Kidney (tissue), 14 donors: Measurements from ENCODE around the gene ZSCAN22. TPM values are rescaled to one million over a fixed set of nuclear protein-coding genes. Genes with fewer than 3 reads are reported as not detected.

ENCODE experiments used
- DNase-seq, 5 donors: peaks; one replicate each; pipeline ENCODE4 v3.0.0-alpha.2; 2013 to 2020
- FAIRE-seq: peaks from 2 replicates; lab custom pipeline; 2012; peaks lifted over from hg19 to GRCh38; lab: Jason Lieb, UNC
- H3K27ac ChIP-seq, 2 donors: one replicate each; pipeline ENCODE4 v1.7.0; 2013; ENCODE audit warnings: low read depth in 2 of 2, low read length in 2 of 2, inconsistent platforms in 1 of 2
- H3K27me3 ChIP-seq: one replicate; pipeline ENCODE4 v1.7.1; 2013; ENCODE audit warnings: low read length, inconsistent platforms; ENCODE audit not compliant: control insufficient read depth, insufficient read depth
- H3K36me3 ChIP-seq, 3 donors: one replicate each; pipeline versions ENCODE4 v1.7.0 to v1.7.1; 2013; ENCODE audit warnings: low read length in 3 of 3, control low read depth in 1 of 3, inconsistent platforms in 1 of 3; ENCODE audit not compliant: insufficient read depth in 3 of 3, control insufficient read depth in 2 of 3
- H3K4me1 ChIP-seq, 3 donors: one replicate each; pipeline versions ENCODE4 v1.7.0 to v1.7.1; 2013; ENCODE audit warnings: low read length in 3 of 3, inconsistent platforms in 1 of 3, low read depth in 1 of 3; ENCODE audit not compliant: control insufficient read depth in 2 of 3, insufficient read depth in 2 of 3
- H3K4me3 ChIP-seq, 3 donors: one replicate each; pipeline versions ENCODE4 v1.7.0 to v1.8.1; 2013; ENCODE audit warnings: low read length in 3 of 3, control low read depth in 1 of 3, inconsistent platforms in 1 of 3
- H3K9ac ChIP-seq, 3 donors: one replicate each; pipeline versions ENCODE4 v1.7.0 to v1.7.1; 2013; ENCODE audit warnings: low read length in 3 of 3, control low read depth in 1 of 3, inconsistent platforms in 1 of 3
- H3K9me3 ChIP-seq, 3 donors: one replicate each; pipeline versions ENCODE4 v1.7.0 to v1.7.1; 2013; ENCODE audit warnings: low read length in 3 of 3, control low read depth in 1 of 3, inconsistent platforms in 1 of 3; ENCODE audit not compliant: control insufficient read depth in 2 of 3, insufficient read depth in 1 of 3
- intact Hi-C: fragments of 100-400 bp; cut with DNase I; formaldehyde crosslinking; loops from one replicate; pipeline ENCODE4 v1.11.1; 2022
- polyA plus RNA-seq: library from polyadenylated mRNA; stranded (reverse); fragments of 350-450 nt; fragmentation: Illumina TruSeq; extraction: RNeasy Lipid Tissue Mini Kit (QIAGEN cat#74804); gene quantifications from one replicate; pipeline ENCODE4 v1.2.3, GENCODE V29; 2014; ENCODE audit warnings: low read depth, low replicate concordance; ENCODE audit not compliant: insufficient read depth
- total RNA-seq: library from RNA; stranded (reverse); fragmentation: NEBNext Ultra II Directional; extraction: Animal tissue kit (Norgen Biotek cat#: 25700); gene quantifications from one replicate; pipeline ENCODE4 v1.2.1, GENCODE V29; 2021
- TF ChIP-seq, protein P1 (sequence below): IDR thresholded peaks from 3 replicates; pipeline ENCODE4 v1.5.1; 2012; ENCODE audit warnings: mild to moderate bottlenecking, moderate library complexity, borderline replicate concordance; ENCODE audit not compliant: insufficient read depth; ENCODE audit errors: extremely low read depth
- donor health status: control.
- donor health status: control.
- donor health status: control.
- donor health status: control.
- donor health status: control.
- donor health status: DM: yes; HTN: yes; CAD: no.
- donor health status: Normal renal cell carcinoma (clear cell type).

The ZSCAN22 gene
- total and polyA plus RNA-seq, 2 donors from 2014 or later: 1.1 to 3.3 TPM

DNA sequence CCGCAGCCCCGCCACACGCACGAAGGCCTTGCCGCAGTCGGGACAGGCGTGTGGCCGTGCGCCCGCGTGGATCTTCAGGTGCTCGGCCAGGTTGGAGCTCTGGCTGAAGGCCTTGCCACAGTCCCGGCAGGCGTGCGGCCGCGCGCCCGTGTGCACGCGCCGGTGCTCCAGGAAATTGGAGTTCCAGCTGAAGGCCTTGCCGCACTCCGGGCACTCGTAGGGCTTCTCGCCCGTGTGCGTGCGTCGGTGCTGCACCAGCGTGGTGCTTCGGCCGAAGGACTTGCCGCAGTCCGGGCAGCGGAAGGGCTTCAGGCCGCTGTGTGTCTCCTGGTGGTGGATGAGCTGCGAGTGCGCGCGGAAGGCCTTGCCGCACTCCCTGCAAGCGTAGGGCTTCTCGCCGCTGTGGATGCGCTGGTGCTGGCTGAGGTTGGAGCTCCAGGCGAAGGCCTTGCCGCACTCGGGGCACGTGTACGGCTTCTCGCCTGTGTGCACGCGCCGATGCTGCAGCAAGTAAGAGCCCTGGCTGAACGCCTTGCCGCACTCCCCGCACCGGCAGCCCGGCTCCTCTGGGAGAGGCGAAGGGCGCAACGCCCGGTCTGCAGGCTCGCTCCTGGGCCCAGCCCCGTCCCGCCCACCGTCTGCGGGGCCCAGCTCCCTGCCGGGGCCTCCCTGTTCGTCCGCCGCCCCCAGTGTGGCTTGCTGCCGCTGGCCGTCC is 30.1 kb downstream of the ZSCAN22 start:
- H3K4me3 ChIP-seq: peak overlapping the region in 2 of 3 donors; percentile 16 to 44
- H3K9ac ChIP-seq: no peak overlapping the region
- FAIRE-seq (no peak), DNase-seq (peak; percentile 47 to 75 (median 60))
- H3K4me1 ChIP-seq: peaks cover 0 to 4% (median 0%) of the 10 kb centered on the region in 3 donors
- intact Hi-C loops: no loop called here
- no peaks in the 10 kb centered on the region for H3K36me3 ChIP-seq
- TF ChIP-seq, protein P1, sequence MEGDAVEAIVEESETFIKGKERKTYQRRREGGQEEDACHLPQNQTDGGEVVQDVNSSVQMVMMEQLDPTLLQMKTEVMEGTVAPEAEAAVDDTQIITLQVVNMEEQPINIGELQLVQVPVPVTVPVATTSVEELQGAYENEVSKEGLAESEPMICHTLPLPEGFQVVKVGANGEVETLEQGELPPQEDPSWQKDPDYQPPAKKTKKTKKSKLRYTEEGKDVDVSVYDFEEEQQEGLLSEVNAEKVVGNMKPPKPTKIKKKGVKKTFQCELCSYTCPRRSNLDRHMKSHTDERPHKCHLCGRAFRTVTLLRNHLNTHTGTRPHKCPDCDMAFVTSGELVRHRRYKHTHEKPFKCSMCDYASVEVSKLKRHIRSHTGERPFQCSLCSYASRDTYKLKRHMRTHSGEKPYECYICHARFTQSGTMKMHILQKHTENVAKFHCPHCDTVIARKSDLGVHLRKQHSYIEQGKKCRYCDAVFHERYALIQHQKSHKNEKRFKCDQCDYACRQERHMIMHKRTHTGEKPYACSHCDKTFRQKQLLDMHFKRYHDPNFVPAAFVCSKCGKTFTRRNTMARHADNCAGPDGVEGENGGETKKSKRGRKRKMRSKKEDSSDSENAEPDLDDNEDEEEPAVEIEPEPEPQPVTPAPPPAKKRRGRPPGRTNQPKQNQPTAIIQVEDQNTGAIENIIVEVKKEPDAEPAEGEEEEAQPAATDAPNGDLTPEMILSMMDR: no peak
- H3K27ac ChIP-seq: no peak overlapping the region
- no peaks in the 10 kb centered on the region for H3K9me3 ChIP-seq
- peaks cover 3% of the 10 kb centered on the region for H3K27me3 ChIP-seq

DNA sequence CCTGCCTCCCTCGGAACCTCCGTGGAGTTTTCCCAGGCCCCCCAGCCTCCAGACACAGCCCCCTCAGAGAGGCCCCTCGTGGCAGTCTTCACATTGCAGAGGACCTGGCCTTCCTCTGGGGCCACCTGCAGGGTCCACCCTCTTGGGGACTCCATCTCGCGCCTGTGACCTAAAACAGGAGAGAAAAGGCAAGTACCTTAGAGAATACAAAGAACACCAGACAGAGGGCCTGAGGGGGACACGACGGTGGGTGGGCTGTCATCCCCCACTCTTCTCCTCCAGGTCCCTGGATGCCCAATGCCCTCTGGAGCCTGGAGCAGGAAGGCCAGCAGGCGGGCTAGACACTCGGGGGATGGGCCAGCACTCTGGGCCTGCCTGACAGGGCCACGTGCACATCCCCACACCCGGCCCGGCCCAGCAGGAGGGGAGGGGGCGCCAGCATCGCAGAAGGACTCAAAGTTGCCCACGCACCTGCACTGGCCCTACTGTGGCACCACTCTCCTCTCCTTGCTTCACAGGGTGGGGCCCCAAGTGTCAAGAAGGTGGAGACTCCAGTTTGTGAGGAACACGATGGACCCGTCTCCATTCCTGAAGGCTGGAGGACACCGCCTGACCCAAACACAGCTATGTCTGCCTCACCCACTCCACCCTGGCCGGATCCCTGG is 30.8 kb downstream of the ZSCAN22 start:
- no peak for FAIRE-seq

DNA sequence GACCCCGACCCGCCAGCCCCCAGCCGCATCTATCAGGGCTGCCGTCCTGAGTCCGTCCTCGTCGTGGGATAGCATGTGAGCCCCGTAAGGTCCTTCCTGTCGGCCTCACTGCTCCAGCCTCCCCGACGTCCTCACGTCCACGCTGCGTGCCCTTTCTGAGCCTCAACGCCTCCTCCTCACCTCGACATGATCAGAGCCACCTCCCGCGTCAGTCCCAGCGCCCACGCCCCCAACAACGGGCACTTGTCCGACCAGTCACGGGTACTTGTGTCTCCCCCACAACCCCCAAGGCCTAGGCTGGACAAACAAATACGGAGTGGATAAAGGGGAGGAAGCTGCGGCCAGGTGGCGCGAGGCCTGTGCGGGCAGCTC is 35.1 kb downstream of the ZSCAN22 start:
- peak overlapping the region; percentile 95 to 96 (median 96) for H3K4me3 ChIP-seq
- peaks cover 0 to 1% (median 0%) of the 10 kb centered on the region in 3 donors for H3K4me1 ChIP-seq
- H3K9me3 ChIP-seq: no peaks in the 10 kb centered on the region
- peak in 4 of 5 donors; percentile 65 to 91 (median 80) for DNase-seq
- intact Hi-C loops: no loop called here
- no peaks in the 10 kb centered on the region for H3K36me3 ChIP-seq
- peak overlapping the region; percentile 83 to 94 (median 92) for H3K9ac ChIP-seq
- H3K27ac ChIP-seq: peak overlapping the region; percentile 87 to 96
- TF ChIP-seq, protein P1: no peak
- H3K27me3 ChIP-seq: no peaks in the 10 kb centered on the region
- no peak for FAIRE-seq

More for the DNA sequence above, 30.8 kb downstream of the ZSCAN22 start:
- H3K9me3 ChIP-seq: no peaks in the 10 kb centered on the region
- H3K4me3 ChIP-seq: no peak overlapping the region
- TF ChIP-seq, protein P1: no peak
- peaks cover 0 to 4% (median 0%) of the 10 kb centered on the region in 3 donors for H3K4me1 ChIP-seq
- no peaks in the 10 kb centered on the region for H3K36me3 ChIP-seq
- DNase-seq: peak in 1 of 5 donors; percentile 71
- H3K9ac ChIP-seq: no peak overlapping the region
- peaks cover 1% of the 10 kb centered on the region for H3K27me3 ChIP-seq
- intact Hi-C loops: no loop called here
- no peak overlapping the region for H3K27ac ChIP-seq
